ENCODE results near the gene PROM1.
A peak's percentile ranks its signal among the peaks of the same experiment; 100 is the strongest.

Gene PROM1

GRCh38 chr4:16109256-16109655, 25.4 kb upstream of the PROM1 start:
- no peak for DNase-seq

DNA sequence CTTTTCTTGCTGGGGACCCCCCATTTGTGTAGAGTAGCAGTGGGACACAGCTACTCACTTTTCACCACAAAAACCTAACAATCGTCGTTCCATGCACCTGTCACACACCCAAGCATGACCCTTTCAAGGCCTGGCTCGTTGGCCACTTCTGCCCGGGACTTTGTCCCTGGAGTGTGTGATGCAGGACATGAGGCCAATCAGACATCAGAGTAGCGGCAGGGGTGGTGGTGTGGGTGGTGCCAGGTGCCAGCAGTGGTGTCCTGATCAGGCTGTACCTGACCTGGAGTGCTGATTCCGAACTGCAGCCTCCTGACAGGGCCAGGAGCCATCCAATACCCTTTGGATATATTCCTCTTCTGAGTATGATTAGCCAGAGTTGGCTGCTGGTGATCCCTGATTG, 23.1 kb upstream of the PROM1 start:
- no peak for DNase-seq

DNA sequence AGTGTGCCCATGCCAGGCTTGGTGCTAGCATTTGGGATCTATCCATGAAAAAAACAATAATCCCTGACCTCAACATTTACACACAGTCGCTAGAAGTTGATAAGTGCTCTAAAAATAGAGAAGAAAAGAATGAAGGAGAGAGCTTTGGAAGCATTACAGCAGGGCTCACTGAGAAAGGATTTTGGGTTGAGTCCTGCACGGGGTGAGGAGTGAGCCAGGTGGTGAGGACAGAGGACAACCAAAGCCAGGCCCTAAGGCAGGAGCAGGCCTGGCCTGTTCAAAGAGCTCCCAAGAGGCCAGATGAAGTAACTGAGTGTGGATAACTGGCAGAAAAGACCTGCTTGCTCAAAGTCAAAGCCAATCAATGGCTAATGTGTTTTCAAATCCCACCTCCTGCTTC, 20.7 kb upstream of the PROM1 start:
- no peak for DNase-seq

- no peak for DNase-seq
These were observed 18.5 kb upstream of the PROM1 start for GRCh38 chr4:16102356-16102755.

- DNase-seq, result no peak
These were observed 17.0 kb upstream of the PROM1 start for GRCh38 chr4:16100833-16101232.

- DNase-seq, result no peak
These were observed 9.0 kb upstream of the PROM1 start for GRCh38 chr4:16092682-16093319.

DNA sequence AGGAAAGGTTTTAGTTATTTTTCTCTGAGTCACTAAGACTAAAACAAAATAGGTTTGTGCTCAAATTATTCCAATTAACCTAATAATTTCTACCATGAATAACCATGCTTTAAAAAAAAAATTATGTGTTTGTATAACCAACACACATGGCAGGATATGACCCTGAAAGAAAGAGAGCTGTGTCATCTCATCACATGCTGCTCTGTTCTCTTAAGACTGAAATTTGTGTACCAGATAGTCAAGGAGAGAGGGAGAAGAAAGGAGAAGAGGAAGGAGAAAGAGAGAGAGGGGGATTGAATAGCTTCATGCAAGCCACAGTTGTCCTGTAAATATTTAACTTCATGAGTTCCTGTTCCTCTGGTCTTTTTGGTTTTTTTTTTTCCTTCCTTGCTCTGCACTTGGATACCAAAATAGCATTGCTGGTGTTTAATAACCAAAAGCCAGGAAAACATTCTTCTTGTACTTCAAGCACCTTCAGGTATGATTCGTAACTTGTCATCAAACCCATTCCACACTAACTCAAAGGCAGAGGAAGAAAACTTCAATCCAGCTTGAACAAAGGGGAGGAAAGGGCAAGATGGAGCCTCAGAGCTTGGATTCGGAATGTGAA, 6.4 kb upstream of the PROM1 start:
- no peak for DNase-seq

- DNase-seq, result no peak
These were observed 5.3 kb upstream of the PROM1 start for GRCh38 chr4:16089156-16089555.

DNA sequence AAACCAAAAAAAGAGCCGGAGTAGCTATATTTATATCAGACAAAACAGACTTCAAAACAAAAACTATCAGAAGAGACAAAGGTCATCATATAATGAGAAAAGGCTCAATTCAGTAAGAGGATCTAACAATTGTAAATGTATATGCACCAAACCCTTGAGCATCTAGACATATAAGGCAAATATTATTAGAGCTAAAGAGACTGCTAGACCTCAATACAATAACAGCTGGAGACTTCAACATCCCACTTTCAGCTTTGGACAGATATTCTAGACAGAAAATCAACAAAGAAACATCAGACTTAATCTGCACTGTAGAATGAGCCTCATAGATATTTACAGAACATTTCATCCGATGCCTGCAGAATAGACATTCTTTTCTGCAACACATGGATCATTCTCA, 4.8 kb upstream of the PROM1 start:
- DNase-seq, result no peak

DNA sequence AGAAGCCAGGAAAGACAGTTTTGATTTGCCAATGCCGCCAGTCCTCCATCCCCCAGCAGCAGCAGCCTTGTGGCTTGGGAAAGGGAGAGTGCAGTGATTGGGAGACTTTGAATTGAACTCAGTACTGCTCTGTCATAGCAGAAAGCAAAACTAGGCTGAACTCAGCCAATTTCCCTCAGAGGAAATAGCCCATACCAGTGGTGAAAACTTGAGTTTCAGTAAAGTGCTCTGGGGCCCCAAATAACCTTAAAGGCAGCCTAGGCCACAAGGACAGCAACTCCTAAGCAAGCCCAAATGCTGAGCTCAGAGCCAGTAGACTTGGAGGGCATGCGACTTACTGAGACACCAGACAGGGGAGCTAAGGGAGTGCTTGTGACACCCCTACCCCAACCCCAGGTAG, 2.0 kb upstream of the PROM1 start:
- DNase-seq, result no peak

DNA sequence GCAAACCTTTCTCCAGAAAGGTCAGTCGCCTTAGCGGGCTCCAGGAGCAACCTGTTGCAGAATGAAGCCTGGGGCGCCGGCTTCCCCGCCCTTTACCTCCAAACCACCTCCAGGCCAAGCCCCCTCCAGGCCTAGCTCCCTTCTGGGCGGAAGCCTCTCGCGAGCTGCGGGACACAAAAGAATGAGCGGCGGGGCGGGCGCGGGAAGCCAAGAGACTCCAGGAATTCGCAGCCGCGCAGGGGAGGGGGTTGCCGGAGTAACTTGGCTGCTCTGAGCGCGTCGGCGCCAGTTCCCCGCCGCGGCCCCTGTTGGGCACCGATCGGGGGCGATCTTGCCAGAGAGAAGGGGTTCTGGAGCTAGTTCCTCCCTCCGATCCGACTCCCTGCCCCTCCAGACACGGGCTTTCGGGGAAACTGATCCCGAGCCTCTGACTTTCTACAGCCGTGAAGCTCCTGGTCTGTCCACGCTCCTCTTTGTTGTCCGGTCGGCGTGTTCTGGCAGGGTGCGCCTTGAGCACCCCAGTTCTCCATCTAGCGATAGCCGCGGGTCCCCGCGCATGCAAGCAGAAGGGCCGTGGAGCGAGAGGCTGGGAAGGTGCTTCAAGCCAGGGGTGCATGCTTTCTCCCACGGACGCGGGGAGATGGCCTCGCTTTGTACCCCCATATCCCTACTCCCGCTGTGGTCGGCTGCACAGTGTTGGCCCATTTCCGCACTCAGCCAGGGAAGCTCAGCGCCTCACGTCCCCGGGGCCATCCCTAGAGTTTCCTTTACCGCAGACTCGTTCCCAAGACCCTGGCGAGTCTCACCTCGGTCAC, 1.2 kb downstream of the PROM1 start:
- DNase-seq, result peak; percentile 16

GRCh38 chr4:16082041-16082425, 1.8 kb downstream of the PROM1 start:
- no peak for DNase-seq

GRCh38 chr4:16079046-16079445, 4.8 kb downstream of the PROM1 start:
- no peak for DNase-seq

- no peak for DNase-seq
These were observed 5.5 kb downstream of the PROM1 start for GRCh38 chr4:16078195-16078760.

GRCh38 chr4:16077786-16078185, 6.0 kb downstream of the PROM1 start:
- DNase-seq, result no peak

GRCh38 chr4:16075975-16076757, 7.7 kb downstream of the PROM1 start:
- no peak for DNase-seq

GRCh38 chr4:16075061-16075460, 8.8 kb downstream of the PROM1 start:
- no peak for DNase-seq

- no peak for DNase-seq
These were observed 11.7 kb downstream of the PROM1 start for GRCh38 chr4:16072168-16072567.

DNA sequence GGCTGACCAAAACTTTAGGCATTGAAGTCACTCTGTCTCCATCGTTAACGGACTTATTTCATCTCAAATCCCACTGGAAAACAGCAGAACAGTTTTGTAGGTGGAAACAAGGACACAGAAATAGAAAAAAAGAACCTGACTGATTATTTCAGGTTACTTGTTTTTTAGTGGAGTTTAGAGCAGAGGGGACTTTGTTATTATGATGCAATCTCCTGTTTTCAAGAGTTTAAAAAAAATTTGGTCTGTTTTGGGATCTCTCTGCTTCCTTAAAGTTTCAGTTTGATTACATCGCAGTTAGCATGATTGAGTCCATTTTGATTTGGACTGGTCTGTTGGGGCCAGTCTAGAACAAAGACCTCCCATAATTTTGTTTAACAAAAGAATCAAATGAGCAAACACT, 13.6 kb downstream of the PROM1 start:
- no peak for DNase-seq

DNA sequence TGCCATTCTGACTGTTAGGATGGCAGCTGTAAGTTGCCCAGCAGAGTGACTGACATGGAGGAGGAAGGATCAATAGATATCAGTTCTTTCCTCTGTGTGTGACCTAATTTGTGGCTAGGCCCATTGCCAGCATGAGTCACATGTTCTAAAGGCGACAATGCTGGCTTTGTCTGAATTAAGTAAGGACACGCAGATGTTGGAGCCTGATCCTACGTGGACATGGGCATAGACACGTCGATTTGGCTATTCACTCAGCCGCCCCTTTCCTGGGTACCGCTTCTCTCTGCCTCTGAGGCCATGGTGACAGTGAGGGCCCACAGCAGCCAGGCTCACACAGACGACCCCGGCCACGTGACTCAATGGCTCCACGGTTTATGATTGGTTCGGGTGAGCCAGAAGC, 16.3 kb downstream of the PROM1 start:
- DNase-seq, result no peak

DNA sequence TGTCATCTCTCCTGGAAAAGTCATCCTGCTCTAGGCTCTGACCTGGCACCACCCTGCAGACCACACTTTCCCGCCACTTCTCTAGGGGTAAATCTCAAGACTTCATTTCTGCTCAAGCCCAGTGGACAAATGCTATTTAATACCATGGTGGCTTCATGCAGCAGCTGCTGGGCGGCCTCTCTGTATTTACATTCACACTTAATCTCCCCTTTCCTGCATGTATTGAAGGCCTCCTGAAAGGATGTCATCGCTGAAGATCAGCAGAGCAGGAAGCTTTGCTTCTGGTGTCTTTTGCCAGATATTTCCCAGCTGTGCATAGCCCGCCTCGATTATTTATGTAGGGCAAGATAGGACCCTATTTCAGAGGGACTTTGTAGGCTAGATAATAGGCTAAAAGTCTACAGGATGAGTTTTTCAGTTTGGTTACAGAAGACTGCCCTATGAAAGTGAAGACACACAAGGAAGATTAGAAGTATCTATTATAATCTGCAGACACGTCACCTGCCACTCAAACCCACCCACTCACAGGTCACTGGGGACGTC, 17.2 kb downstream of the PROM1 start:
- DNase-seq, result no peak

DNA sequence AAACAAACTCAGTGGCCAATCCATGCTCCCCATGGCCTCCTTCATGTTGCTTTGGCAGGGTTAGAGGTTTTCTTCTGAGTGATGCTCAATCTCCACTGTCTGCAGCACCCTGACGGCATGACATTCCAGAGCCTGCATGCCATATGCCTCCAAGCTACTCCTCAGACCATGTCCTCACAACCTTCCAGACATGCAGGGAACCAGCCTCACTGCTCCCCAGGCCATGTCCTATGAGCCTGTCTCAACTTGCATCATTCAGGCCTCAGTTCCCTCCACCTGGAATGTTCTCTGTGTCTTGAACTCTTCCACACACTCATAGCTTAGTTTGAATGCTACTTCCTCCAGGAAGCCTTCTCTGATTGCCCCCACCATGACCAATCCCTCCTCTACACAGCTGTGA, 18.8 kb downstream of the PROM1 start:
- DNase-seq, result no peak

DNA sequence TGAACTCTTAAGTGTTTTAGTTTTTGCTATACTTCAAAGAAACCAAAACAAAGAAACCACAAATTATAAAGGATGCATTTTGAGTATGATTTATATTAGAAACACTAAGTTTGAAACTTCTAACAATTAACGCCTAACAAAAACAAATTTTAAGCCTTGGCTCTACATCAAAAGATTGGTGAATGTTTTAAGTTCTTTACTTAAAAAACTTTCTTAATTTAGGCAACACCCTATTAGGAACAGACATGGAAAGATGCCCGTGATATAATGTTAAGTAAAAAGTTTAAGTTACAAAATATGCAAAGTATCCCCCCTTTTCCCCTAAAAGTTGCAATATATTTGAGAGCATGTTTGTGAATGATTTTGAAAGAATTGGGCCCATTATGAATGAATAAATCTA, 21.2 kb downstream of the PROM1 start:
- DNase-seq, result no peak
